Measurements from ENCODE around the gene TGOLN2. TPM values are rescaled to one million over a fixed set of nuclear protein-coding genes. Genes with fewer than 3 reads are reported as not detected.
"Not testable (repeated sequence)": the region's sequence is repeated elsewhere in the genome, so short reads cannot be mapped to it uniquely, and the experiment has no call there.

The TGOLN2 gene
- total RNA-seq, 1 donor from 2014 or later: 47.1 TPM

- Mint-ChIP-seq H3K27me3 (ENCODE audit: unreplicated experiment) (no peaks in the 10 kb centered on the region), H3K4me1 (ENCODE audit: low read depth, unreplicated experiment) (no peaks in the 10 kb centered on the region), H3K4me3 (ENCODE audit: unreplicated experiment) (no peak overlapping the region), H3K9me3 (ENCODE audit: unreplicated experiment) (no peaks in the 10 kb centered on the region), H3K36me3 (ENCODE audit: unreplicated experiment) (peaks cover 9% of the 10 kb centered on the region), H3K27ac (ENCODE audit: unreplicated experiment) (no peak overlapping the region)
- DNase-seq: no peak
- no peak for TF ChIP-seq CTCF (IDR thresholded peaks at IDR 0.05; ENCODE audit: partially characterized antibody, unreplicated experiment)
Observed at GRCh38 chr2:85369500-85369899, 41.7 kb upstream of the TGOLN2 start.

- Mint-ChIP-seq H3K36me3 (ENCODE audit: unreplicated experiment) (peaks cover 7% of the 10 kb centered on the region), H3K27me3 (ENCODE audit: unreplicated experiment) (no peaks in the 10 kb centered on the region), H3K27ac (ENCODE audit: unreplicated experiment) (no peak overlapping the region), H3K9me3 (ENCODE audit: unreplicated experiment) (no peaks in the 10 kb centered on the region), H3K4me1 (ENCODE audit: low read depth, unreplicated experiment) (no peaks in the 10 kb centered on the region), H3K4me3 (ENCODE audit: unreplicated experiment) (no peak overlapping the region)
- no peak for DNase-seq
- no peak for TF ChIP-seq CTCF (IDR thresholded peaks at IDR 0.05; ENCODE audit: partially characterized antibody, unreplicated experiment)
Observed at GRCh38 chr2:85368921-85369320, 41.1 kb upstream of the TGOLN2 start.

- no peak overlapping the region for H3K27ac Mint-ChIP-seq (ENCODE audit: unreplicated experiment)
- H3K4me1 Mint-ChIP-seq (ENCODE audit: low read depth, unreplicated experiment): no peaks in the 10 kb centered on the region
- no peaks in the 10 kb centered on the region for H3K27me3 Mint-ChIP-seq (ENCODE audit: unreplicated experiment)
- no peak overlapping the region for H3K4me3 Mint-ChIP-seq (ENCODE audit: unreplicated experiment)
- peaks cover 2% of the 10 kb centered on the region for H3K9me3 Mint-ChIP-seq (ENCODE audit: unreplicated experiment)
- DNase-seq: no peak
- peaks cover 4% of the 10 kb centered on the region for H3K36me3 Mint-ChIP-seq (ENCODE audit: unreplicated experiment)
- no peak for TF ChIP-seq CTCF (IDR thresholded peaks at IDR 0.05; ENCODE audit: partially characterized antibody, unreplicated experiment)
Observed at GRCh38 chr2:85367180-85367579, 39.4 kb upstream of the TGOLN2 start.

- H3K4me1 Mint-ChIP-seq (ENCODE audit: low read depth, unreplicated experiment); H3K27me3 Mint-ChIP-seq (ENCODE audit: unreplicated experiment); H3K4me3 Mint-ChIP-seq (ENCODE audit: unreplicated experiment); H3K9me3 Mint-ChIP-seq (ENCODE audit: unreplicated experiment); DNase-seq; H3K27ac Mint-ChIP-seq (ENCODE audit: unreplicated experiment); H3K36me3 Mint-ChIP-seq (ENCODE audit: unreplicated experiment): not testable (repeated sequence)
Observed at GRCh38 chr2:85362653-85363387, 35.0 kb upstream of the TGOLN2 start.

- TF ChIP-seq CTCF (IDR thresholded peaks at IDR 0.05; ENCODE audit: partially characterized antibody, unreplicated experiment): no peak
- Mint-ChIP-seq H3K9me3 (ENCODE audit: unreplicated experiment) (peaks cover 11% of the 10 kb centered on the region), H3K27me3 (ENCODE audit: unreplicated experiment) (peaks cover 10% of the 10 kb centered on the region), H3K27ac (ENCODE audit: unreplicated experiment) (no peak overlapping the region), H3K4me3 (ENCODE audit: unreplicated experiment) (no peak overlapping the region), H3K36me3 (ENCODE audit: unreplicated experiment) (no peaks in the 10 kb centered on the region), H3K4me1 (ENCODE audit: low read depth, unreplicated experiment) (peaks cover 4% of the 10 kb centered on the region)
- DNase-seq: no peak
Observed at GRCh38 chr2:85357736-85358135, 29.9 kb upstream of the TGOLN2 start.

Data from glutamatergic neuron (in vitro differentiated cells).